ENCODE measurements around the gene NR2F1. TPM values are rescaled to one million over a fixed set of nuclear protein-coding genes. Genes with fewer than 3 reads are reported as not detected.

The NR2F1 gene
- total RNA-seq, 2 experiments from 2014 or later, result not detected

DNA sequence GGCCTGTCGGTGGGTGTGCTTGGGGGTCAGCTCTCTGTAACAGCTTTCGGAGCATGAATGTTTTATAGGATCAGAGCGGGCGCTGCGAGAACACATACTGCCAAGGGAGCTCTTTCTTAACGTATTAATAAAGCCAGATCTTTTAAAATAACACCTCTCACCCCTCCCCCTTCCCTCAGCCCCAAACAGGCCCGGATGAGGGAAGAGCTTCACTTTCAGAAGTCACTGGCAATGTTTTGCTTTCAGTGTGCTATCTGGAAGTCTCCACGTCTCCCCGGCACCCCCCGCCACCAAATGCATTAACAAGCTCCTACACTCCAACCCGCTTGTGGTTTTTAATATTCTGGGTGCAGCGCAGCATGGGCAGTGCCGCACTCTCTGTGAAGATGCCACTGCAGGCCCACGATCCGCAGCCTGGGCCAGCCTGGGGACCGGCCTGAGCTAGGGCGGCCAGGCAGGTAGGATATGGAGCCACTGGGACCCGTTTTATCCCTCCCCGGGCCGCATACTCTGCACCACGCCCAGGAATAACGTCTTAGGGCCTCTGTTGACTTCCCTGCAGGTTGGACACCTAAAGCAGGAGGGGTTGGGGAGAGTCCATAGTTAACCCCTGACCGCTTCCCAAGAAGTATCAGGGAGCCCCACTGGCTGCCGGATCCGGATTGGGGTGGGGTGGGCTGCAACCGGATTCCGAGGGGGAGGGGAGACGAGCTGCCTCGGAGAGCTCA is 12.6 kb downstream of the NR2F1 start:
- DNase-seq, result no peak
- no peak overlapping the region for H3K27ac Mint-ChIP-seq
- H3K9me3 Mint-ChIP-seq, result peaks cover 6% of the 10 kb centered on the region
- H3K4me1 Mint-ChIP-seq, result peaks cover 11% of the 10 kb centered on the region
- H3K4me3 Mint-ChIP-seq, result peak overlapping the region; percentile 7
- H3K27me3 Mint-ChIP-seq, result peaks cover 15% of the 10 kb centered on the region
- H3K36me3 Mint-ChIP-seq, result peaks cover 11% of the 10 kb centered on the region

DNA sequence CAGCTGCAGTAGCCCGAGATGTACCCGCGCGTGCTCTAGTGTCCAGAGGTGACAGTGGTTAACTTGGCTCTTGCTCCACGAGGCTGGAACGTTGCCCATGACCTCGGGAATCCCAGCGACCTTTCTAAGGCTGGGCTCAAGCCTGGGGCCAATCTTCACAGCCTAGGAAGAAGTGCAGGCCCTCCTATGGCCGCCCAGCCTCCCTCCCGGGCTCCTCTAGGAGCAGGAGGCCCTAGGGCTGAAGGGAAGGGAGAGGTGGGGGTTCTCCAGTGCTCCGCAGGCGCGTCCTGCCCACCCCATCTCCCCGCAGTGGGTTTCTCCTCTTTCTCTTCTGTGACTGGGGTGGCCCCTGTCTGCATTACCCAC is 13.3 kb downstream of the NR2F1 start:
- no peak overlapping the region for H3K27ac Mint-ChIP-seq

DNA sequence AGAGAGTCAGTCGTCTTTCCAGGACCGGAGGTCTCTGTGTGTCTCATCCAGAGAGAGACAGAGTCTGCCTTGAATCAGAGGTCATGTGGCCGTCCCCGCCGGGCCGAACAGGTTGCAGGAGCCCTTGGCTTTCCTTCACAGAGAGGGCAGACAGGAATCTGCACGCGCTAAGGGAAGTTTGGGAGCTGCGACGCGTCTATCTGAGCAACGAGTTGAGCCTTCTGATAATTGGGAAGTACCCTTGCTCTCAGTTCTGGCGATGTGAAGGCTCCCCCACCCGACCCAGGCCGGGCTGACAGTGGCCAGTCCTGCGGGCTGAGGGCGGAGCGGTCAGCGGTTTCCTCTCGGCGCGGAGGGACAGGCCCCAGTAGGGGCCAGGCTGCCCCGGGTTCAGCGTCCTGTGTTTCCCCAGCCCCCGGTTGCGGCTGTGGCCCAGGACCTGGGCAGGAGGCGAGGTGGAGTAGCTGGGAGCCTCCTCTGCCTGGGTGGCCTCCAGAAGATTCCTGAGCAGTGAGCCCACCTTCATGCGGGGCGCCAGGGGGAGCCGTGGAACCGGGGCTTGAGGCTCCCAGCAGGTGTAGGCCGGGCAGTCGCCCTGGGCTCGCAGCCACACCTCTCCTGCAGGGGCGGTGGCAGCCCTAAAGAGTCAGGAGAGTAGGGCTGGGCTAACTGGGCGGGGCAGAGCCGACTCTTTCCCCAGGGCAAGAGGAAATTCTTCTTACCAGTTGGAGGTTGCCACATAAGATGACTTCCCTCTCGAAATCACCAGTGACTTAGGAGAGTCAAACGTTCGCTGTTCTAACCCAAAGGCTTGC is 13.9 kb downstream of the NR2F1 start:
- Mint-ChIP-seq H3K27ac (no peak overlapping the region), H3K4me3 (no peak overlapping the region), H3K27me3 (peaks cover 2% of the 10 kb centered on the region), H3K4me1 (peaks cover 12% of the 10 kb centered on the region), H3K36me3 (peaks cover 13% of the 10 kb centered on the region), H3K9me3 (peaks cover 8% of the 10 kb centered on the region)
- DNase-seq, result no peak

More for the DNA sequence above, 13.3 kb downstream of the NR2F1 start:
- peaks cover 6% of the 10 kb centered on the region for H3K9me3 Mint-ChIP-seq
- H3K27me3 Mint-ChIP-seq, result peaks cover 8% of the 10 kb centered on the region
- H3K4me3 Mint-ChIP-seq, result no peak overlapping the region
- DNase-seq, result no peak
- peaks cover 11% of the 10 kb centered on the region for H3K36me3 Mint-ChIP-seq
- H3K4me1 Mint-ChIP-seq, result peaks cover 11% of the 10 kb centered on the region

DNA sequence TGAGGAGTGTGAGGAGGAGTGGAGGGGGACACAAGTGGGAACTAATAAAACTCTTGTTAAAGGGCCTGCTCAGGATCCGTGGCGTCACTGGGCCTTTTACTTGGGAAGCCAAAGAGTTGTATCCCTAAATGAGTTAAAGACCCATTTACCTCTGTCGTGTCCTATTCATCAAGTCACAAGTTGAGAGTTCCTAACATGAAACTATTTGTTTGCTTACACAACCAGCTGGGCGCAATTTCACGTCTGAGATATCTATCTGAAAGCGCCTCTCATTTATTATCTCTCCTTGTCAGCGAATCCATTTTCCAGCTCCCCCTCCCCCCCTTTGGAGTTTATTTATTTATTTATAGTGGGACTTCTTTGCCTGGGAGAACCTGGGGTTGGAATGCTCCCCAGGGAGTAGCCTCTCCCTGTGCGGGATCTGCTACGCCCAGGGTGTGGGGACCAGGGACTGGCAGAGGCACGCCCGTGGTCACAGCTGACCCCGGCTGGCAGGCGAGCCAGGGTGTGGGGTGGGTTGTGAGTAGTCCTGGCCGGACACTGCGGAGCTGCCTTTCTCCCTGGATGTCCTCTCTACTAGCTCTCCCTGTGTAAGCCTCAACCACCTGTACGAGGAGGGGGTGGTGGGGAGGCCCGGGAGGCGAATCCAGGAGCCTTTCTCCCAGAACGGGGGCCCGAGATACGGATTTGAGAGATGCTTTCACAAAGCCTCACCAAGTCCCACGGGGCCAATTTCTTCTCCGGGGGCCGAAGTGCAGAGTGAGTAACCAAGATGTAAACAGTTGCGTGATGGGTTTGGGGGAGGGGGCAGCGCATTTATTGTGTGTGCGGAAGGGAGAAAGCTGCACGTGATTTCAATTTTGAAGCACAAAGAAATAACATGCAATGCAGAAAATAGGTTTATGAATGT is 15.3 kb downstream of the NR2F1 start:
- H3K4me1 Mint-ChIP-seq, result peaks cover 14% of the 10 kb centered on the region
- peaks cover 12% of the 10 kb centered on the region for H3K36me3 Mint-ChIP-seq
- DNase-seq, result no peak
- peaks cover 8% of the 10 kb centered on the region for H3K9me3 Mint-ChIP-seq
- no peak overlapping the region for H3K27ac Mint-ChIP-seq
- H3K4me3 Mint-ChIP-seq, result no peak overlapping the region
- H3K27me3 Mint-ChIP-seq, result no peaks in the 10 kb centered on the region

DNA sequence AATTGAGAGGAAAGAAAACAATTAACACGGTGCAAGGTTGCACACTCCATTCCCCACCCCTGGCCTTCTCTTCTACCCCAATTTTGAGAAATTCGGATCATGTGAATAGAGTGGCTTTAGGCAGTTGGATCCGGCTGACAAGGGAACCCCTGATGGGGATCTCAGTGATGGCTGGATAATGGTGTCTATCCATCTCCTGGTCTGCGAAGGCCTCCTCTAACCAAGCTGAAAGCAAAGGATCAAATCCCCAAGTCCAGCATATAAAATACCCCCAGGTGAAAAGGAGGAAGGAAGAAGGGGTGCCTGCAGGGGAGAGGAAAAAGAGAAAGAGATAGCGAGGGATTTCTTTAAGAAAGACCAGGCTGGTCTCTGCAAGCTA is 16.0 kb downstream of the NR2F1 start:
- Mint-ChIP-seq H3K9me3 (peaks cover 6% of the 10 kb centered on the region), H3K4me3 (no peak overlapping the region), H3K4me1 (peaks cover 15% of the 10 kb centered on the region), H3K27ac (no peak overlapping the region), H3K27me3 (no peaks in the 10 kb centered on the region), H3K36me3 (peaks cover 12% of the 10 kb centered on the region)
- DNase-seq, result no peak

DNA sequence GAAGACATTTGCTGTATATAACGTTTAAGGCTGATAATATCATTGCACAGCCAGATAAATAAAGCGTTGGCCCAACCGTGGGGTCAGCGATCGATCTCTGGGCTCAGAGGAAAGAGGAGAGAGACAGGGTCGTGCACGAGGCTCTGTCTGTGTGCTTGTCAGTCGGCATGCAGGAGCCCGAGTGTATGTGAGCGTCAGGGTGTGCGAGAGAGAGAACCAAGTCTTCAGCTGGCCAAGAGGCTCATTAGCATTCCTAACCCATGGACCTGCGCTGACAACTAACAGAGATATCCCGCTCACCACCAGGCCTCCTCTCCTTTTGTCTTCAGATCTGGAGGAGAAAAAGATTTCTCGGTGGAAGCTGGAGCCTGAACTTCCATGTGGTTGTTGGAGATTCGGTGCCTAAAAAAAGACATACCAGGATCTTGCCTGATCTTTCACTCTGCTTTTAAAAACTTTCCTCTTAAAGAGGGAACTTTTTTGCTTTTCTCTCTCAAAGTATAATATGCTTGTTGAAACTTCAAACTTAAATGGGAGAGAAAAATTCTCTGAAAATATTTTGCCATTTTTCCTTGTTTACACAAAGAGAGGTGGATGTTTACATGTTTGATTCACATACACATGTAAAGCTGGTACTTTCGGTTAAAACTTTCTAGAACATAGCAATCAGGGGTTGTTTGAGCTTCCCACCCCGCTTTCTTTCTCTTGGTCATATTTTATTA is 16.5 kb downstream of the NR2F1 start:
- Mint-ChIP-seq H3K27me3 (peaks cover 6% of the 10 kb centered on the region), H3K27ac (no peak overlapping the region), H3K9me3 (peaks cover 6% of the 10 kb centered on the region), H3K4me3 (no peak overlapping the region), H3K4me1 (peaks cover 14% of the 10 kb centered on the region), H3K36me3 (peaks cover 12% of the 10 kb centered on the region)
- no peak for DNase-seq

DNA sequence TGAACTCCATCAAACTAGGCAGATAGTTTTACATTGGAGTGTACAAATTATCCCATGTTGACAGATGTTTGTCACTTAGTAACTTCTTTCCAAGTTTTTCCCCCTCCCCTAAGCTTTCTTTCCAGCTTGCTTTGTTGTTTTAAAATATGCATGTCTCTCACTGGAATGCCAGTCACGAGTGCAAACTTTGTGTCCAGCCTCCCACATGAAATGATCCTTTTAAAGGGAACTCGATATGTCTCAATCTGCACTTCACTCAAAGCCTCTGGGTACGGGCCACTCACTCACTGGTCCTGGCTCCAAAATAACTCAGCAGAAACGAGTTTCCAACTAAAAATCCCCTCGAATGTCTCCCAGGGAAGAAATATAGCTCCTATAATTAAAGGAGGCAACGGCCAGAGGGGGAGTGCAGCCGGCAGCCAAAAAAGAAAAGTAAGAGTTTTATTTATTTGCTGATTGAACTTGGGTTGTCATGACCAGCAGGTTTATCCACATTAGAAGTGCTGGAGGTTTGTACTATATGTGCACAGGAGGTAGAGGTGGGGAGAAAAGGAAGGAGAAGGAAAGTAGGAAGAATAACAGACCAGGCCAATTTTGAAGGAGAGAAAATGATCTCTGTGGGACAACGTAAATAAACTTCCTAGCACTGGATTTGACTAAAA is 17.5 kb downstream of the NR2F1 start:
- H3K27me3 Mint-ChIP-seq, result peaks cover 15% of the 10 kb centered on the region
- peaks cover 11% of the 10 kb centered on the region for H3K36me3 Mint-ChIP-seq
- DNase-seq, result no peak
- H3K4me1 Mint-ChIP-seq, result peaks cover 16% of the 10 kb centered on the region
- no peak overlapping the region for H3K4me3 Mint-ChIP-seq
- peaks cover 4% of the 10 kb centered on the region for H3K9me3 Mint-ChIP-seq
- no peak overlapping the region for H3K27ac Mint-ChIP-seq

DNA sequence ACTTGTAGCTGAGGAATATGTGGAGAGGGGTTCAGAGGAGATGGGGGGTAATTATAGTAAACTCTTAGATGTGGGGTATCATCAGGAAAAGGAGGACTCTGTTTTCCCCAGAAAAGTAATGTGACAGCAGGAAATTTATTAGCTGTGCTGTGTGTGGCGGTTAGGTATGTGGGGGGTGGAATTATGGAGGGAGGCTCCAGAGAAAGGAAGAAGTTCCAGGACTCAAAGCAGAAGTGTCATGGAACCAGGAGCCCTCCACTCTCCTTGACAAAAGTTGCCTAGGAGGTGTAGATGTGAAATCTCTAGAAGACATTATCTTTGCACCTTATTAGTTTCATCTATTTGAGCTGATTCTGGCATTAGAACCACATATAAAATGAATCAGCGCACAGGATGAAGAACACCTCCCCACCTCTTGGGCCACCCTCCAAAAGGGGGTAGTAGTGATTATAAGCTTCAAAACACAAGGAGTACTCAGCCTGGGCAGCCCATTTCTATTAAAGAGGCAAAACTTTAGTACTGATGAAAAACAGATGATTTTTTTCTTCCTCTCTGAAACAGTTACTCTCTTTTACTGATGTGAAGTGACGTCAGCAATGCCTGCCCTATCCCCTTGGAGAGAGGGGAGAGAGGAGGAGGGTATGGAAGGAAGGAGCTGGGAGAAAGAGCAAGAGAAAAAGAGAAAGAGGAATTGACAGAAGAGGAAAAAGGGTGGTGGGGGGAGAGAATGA is 18.2 kb downstream of the NR2F1 start:
- Mint-ChIP-seq H3K9me3 (peaks cover 1% of the 10 kb centered on the region), H3K36me3 (peaks cover 6% of the 10 kb centered on the region), H3K4me3 (no peak overlapping the region), H3K4me1 (peaks cover 14% of the 10 kb centered on the region), H3K27me3 (peaks cover 22% of the 10 kb centered on the region), H3K27ac (no peak overlapping the region)
- no peak for DNase-seq

DNA sequence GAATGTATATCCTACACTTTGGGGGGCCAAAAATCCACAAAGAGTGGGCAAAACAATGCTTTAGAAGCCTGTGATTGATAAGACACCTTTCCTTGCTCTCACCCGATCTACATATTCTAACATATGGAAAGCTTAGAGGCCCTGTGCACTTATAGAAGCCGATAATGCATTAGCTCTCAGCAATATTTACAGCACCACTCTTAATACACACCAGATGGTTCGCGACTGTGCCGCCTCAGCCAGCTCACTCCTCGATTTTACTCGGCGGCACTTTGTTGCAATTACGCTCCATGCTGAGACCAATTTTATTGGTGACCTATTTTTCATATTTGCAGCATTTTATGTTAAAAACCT is 18.8 kb downstream of the NR2F1 start:
- no peak for DNase-seq
- Mint-ChIP-seq H3K4me1 (peaks cover 10% of the 10 kb centered on the region), H3K9me3 (peaks cover 1% of the 10 kb centered on the region), H3K27me3 (peaks cover 28% of the 10 kb centered on the region), H3K27ac (no peak overlapping the region), H3K4me3 (no peak overlapping the region), H3K36me3 (peaks cover 5% of the 10 kb centered on the region)

DNA sequence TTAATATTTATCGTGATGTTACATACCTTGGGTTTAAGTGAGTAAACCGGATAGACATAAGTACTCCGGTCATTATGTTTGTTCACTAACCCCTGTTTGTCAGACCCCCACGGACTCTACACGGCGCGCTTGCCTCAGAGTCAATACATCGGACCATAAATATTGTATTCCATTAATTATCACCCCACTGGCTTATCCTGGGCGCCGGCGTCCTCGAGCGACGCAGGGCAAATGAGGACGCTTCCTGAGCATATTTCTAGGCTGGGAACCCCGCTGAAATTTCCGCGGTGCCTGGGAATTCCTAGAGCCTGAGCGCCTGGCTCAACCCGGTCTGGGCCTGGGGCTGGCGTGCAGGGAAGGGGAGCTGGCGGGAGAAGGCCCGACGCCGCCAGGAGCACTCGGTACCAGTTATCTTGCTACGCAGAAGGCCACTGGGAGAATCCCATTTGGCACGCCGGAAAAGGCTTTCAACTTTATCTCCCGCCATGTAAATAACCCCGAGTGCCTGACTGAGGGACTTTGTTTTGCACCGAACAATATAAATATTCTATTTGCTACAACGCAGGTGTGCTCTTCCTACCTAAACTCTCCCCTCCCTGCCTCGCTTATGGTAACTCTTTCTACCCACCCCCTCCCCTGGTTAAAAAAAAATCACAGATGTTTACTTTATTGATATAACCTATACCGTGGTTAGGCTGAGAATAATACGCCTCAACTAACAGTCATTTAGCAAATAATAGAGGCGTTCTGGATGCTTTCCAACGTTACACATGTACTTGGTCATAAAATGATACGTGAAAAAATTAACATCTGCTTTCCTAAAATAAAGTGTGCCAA is 19.4 kb downstream of the NR2F1 start:
- Mint-ChIP-seq H3K27ac (no peak overlapping the region), H3K4me3 (no peak overlapping the region), H3K36me3 (peaks cover 5% of the 10 kb centered on the region), H3K4me1 (peaks cover 13% of the 10 kb centered on the region), H3K27me3 (peaks cover 33% of the 10 kb centered on the region), H3K9me3 (peaks cover 1% of the 10 kb centered on the region)
- DNase-seq, result no peak

DNA sequence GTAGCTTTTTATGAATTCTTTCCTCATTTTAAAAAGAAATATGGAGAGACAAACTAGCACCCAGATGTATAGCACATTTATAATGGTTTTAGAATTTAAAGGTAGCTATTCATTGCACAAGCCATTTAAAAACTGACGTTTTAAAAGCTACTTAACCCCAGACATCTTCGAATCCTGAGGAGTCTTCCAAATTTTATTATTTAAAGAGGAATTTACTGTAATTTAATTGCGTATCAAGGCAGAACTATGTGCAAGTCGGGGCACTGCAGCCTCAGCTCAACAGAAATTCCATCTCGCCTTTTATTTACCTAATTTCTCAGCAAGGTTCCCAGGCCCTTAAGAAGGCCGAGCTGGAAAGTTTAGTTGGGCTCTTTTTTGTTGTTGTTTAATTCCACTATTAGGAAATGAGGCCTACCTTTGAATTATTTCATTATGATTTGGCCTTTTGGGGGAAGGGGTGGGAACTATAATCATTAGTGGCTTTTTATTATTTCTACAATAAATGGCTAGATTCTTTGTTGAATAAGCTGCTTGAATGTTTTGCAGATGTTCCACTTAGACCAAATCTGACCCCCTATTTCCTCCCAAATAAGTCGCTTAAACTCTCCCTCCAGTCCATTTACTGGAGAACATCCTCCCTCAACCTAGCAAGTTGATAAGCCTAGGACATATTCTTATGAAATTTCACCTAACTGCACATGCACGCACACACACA is 20.2 kb downstream of the NR2F1 start:
- DNase-seq, result no peak
- H3K4me3 Mint-ChIP-seq, result no peak overlapping the region
- peaks cover 5% of the 10 kb centered on the region for H3K36me3 Mint-ChIP-seq
- H3K9me3 Mint-ChIP-seq, result peaks cover 1% of the 10 kb centered on the region
- peaks cover 17% of the 10 kb centered on the region for H3K4me1 Mint-ChIP-seq
- H3K27me3 Mint-ChIP-seq, result peaks cover 41% of the 10 kb centered on the region
- no peak overlapping the region for H3K27ac Mint-ChIP-seq

DNA sequence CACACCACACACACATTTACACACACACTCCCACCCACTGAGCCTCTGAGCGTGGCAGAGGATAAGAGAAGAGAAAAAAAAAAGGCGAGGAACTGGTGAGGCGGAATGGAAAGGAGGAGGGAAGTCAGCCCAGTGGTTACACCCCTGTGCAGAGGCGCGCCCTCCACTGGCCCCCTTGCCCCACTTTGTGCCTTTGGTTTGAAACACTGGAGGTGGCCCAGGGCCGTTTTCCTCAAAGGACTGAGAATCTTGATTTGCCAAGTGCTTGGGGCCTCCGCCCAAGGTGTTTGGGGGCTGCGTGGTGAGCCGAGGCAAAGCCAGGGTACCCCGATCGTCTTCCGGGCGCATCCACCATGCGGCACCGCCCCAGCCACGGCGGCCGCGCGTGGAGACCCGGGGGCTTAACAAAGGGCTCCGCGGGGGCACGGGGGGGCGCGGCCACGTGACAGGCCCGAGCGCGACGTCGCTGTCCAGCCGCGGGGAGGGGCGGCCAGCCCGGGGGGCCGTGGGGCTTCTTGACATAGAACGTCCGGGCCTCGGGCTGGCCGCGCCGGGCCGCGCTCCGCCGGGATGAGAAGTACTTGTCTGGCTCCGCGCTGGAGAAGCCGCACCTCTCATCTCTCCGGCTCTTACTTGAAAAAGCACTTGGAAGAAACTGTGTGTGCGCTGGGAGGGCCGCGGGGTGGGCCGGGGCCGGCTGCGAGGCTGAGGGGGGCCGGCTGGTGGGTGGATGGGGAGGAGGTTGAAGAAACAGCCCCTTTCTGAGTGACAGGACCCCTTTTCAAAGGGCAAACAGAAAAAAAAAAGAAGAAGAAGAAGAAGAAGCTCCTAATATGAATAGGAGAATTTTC is 21.0 kb downstream of the NR2F1 start:
- DNase-seq, result no peak
- peaks cover 1% of the 10 kb centered on the region for H3K9me3 Mint-ChIP-seq
- H3K4me3 Mint-ChIP-seq, result no peak overlapping the region
- H3K27me3 Mint-ChIP-seq, result peaks cover 48% of the 10 kb centered on the region
- H3K36me3 Mint-ChIP-seq, result peaks cover 5% of the 10 kb centered on the region
- no peak overlapping the region for H3K27ac Mint-ChIP-seq
- H3K4me1 Mint-ChIP-seq, result peaks cover 17% of the 10 kb centered on the region

Data from activated naive CD8-positive, alpha-beta T cell treated with anti-CD3 and anti-CD28 coated beads for 36 hours (primary cell).